ENCODE data around the gene PDGFC.
A peak's percentile ranks its signal among the peaks of the same experiment; 100 is the strongest.

Gene PDGFC

DNA sequence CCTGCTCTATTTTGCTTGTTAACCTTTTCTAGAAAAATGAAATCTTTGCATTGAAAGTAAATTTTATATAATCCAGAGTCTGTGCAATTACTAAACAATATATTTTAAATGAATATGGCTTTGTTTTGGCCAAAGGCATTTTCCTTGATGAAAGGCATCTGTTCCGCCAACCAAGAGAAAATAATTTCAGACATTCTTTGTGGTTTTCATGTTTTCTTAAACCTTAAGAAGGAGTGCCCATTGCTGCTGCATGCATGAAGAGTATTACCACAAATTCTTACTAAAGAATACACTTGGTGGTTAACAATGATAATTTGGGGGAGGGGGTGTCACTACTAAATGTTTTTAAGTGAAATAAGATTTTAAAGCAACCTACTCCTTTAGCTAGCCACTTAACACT, 2.7 kb upstream of the PDGFC start:
- DNase-seq (ENCODE audit: low spot score) = no peak

DNA sequence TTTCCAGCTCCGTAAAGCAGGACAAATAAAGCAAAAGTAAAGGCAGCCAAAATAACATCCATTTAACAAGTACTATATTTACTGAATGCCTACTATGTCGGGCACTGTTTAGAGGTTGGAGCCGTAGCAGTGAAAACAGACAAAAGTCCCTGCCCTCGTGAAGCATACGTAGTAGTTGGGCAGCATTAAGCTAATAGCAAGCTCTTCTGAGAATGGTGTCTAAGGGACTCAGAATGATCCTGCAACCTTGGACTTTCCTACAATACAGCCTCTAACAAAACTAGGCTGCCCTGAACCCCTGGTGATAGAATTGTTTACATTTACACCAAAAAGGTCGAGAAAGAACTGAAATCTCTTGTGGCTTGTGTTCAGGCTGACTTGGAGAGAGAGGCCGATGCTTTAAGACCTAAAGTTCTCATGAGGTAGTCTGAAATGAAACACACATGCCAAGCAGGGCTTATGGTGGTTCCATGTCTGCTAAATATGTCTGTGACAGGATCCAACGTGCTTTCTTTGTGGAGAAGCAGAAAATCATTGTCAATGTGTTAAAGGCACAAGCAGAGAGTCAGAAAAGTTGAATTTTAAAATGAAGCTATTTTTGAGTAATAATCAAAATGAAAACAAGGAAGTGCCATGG, 898 bp upstream of the PDGFC start:
- DNase-seq (ENCODE audit: low spot score) = no peak

DNA sequence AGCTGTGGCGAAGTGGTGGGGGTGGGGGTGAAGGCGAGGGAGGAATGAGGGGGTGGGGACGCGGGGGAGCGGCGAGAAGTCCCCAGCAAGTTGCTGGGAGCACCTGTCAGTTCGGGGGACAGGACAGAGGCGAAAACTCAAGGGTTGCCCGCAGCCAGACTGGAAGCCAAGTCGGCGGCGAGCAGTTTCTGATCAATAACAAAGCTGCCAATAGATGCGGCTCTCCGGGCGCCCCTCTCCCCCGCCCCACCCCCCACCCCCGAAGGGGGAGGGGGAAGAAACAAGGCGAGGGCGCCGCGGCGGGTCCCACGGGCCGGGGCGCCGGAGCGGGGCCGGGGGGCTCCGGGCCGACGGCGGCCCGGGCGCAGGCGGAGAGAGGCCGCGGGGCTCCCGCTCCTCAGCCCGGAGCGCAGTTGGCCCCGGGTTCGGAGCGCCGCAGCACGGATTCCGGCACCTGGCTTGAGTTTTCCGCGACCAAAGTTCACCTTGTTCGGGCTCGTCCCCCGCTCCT, 379 bp downstream of the PDGFC start:
- DNase-seq (ENCODE audit: low spot score) = no peak

DNA sequence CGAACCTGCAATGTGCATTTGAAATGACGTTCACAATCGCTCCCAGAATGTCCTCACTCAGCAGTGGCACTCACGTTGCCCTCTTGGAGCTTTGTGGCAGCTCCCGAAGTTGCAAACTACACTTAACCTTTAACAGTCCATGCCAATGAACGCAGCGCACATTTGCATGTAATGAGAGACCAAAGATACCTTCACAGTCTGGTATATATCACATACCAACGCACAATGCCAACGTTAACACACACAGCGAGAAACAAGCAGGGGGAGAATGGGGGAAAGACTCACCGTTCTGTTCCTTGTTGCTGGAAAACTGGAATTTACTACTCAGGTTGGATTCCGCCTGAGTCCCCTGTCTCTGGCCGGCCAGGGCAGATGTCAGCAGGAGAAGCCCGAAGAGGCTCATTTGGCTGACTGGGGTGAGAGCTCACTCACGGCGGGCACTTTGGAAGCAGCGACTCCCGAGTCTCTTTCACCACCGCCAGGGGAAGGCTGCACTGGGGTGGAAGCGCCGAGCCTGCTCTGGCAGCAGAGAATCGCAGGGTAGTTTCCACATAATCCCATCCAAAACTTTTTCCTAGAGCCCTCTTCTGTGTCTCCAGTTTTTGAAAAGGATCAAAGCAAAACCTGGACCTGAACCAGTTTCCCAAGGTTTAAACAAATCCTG, 966 bp downstream of the PDGFC start:
- peak; percentile 65 for DNase-seq (ENCODE audit: low spot score)

DNA sequence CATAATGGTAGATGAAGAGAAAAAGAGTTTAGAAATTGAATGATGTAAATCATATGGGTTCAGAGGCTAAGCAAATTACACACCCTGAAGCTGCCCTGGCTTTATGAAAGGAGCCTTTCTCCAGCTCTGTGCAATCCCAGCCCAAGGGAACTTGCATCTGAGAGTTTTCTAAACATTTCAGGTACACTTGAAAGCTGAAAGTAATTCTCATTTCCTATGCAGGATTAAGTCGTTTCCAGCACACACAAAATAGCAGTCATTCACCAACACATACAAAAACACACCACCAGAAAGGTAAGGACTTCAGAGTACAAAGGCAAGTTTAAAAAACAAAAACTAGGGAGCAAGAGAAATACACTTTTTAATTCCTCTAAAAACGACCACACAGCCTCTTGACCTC, 1.7 kb downstream of the PDGFC start:
- no peak for DNase-seq (ENCODE audit: low spot score)

DNA sequence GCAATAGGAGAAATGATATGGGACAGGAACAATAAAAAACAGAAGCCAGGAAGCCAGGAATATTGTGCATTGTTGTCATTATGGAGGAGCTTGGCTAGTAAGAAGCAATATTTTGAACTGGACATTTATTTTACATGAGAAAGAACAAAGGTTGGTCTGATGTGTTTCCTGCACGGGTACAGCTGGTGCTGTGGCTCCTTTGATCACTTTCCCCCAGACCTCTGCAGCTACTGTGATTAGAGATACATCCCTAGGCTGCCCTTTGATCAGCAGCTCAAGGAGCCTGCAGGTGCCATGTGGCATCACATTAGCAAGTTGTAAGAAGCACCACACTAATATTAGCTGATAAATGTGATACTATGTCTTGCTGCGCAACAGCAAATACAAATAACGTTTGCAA, 2.5 kb downstream of the PDGFC start:
- DNase-seq (ENCODE audit: low spot score) = no peak

DNA sequence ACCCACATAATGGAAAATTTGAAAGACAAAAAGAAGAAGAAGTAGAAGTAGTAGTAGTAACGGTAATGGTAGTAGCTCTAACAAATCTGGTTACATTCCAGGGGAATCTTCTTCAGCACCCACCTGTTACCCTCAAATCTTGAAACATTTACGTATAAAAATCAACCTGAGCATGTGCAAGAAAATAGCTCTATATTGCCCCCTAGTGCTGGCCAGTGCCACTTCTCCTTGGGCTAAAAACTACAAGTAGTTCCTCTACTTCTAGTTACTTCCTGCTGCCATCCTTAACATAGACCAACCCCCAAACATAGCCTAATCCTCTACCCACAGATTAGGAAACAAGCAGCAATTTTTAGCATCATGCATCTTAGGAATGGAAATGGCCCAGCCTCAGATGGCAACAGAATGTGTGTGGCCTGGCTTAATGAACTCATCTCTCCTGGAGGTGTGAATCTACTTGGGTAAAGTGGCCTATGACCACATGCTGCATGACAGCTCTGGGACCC, 3.1 kb downstream of the PDGFC start:
- no peak for DNase-seq (ENCODE audit: low spot score)

DNA sequence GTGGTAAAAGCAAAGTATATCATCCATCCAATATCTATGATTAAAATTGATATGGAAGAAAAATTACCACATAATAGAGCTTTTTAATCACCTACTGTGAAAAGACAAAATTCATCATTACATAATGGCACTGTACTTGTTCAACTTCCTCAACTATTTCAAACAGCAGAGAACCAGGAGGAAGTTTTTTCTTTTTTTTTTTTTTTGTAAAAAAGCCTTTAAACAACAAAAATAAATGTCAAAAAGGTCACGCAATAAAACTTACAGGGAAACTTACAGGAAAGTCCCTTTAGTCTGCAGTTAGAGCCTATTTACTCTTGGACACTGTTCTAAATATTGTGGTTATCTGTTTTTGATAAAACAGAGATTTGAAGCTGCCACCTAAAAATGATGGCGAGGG, 4.8 kb downstream of the PDGFC start:
- DNase-seq (ENCODE audit: low spot score) = no peak

DNA sequence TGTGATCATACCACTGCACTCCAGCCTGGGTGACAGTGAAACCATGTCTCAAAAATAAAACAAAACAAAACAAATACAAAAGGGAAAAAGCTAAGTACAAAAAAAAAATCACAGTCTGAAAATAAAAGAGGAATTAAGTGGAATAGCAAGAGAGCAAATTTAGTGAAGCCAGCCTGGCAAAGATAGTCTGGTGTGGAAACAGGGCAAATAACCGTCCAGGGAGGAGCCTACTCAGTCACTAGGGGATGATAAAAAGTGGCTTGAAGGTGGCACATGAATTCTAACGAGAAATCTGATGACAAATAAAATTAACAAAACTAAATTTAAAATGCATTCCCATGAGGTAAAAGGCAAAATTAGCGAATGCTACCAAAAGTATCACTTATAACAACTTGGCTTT, 8.2 kb downstream of the PDGFC start:
- no peak for DNase-seq (ENCODE audit: low spot score)

DNA sequence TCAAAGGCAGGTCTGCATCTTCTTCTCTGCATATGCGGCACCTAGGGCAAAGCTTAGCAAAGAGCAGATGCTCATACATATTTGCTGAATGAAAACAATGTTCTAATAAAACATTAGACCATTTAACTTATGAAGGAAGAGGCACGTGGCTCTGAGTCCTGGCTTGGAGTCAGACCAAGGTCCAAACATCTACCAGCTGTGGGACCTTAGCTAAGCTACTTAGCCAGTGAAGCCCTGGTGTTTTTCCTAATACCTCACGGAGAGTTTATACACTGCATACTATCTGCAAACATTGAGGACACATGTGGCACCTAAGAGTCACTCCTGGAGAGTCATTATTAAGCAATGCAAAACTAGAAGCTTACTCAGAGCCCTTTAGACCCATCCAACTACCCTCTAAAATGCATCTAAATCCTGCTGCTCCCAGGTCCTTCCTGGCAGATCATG, 9.0 kb downstream of the PDGFC start:
- no peak for DNase-seq (ENCODE audit: low spot score)

DNA sequence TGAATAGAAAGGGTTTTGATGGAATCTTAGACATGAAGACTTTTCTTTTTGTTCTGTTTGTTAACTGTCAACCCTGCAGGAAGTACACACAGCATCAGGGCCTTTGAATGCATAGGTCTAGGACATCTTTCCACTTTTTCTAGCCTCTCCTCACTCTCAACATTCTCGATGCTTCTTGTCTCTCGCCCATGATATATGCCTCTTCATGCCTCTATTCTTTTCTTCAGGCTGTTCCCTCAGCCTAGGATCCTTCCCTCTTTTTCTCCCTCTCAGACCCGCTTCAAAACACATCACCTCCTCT, 9.6 kb downstream of the PDGFC start:
- DNase-seq (ENCODE audit: low spot score) = no peak

DNA sequence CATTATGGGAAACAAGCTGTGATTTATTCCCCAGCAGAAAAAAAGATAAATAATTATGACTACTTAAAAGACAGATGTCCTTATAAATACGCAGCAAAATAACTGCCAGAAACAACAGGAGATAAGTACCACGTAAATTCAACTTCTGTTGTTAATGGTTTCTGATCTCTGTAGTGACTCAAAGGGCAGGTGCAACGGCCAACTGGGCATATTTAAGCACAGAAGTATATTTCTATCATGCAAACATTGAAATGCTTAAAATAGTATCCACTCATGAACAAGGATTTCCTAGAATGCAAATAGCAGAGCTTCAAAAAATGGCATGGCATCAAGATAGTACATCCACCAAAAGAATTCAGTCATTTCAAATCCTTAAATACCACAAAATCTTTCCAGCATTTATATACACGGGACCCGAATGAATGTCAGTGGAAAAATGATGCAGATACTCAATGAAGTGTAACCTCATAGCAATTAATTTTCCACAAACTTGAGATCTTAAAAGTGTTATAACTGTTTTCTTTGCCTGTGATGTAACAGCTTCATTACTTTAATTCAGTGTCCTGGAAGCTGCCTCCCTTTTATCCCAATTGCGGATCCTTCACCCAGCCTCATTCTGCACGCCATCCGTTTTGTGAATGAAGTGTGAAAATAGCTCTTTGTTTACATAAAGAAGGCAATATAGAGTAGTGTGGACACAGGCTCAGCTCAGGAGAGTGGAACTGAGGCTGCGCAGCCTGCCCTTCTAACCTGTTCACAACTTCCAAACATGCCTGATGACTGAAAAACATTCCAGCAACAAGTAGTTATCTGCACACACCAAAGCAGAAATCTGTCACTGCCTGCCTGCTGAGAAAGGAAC, 10.2 kb downstream of the PDGFC start:
- DNase-seq (ENCODE audit: low spot score) = no peak

DNA sequence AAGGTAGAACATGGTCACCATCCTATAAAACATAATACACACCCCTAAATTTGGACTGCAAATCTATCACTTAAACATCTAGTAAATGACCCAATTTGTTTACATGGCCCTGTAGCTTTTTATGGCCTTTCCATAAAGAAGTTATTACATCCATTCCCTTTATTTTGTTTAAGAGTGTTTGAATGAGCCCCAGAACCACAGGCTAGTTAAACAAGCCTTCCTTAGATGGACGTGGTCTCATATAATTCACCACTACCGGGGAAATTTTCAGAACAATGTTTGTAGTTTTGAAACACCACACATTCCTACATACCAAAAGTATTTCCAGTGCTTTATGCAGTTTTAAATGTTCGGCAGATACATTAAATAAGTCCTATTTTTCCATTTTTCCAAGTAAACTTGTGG, 12.3 kb downstream of the PDGFC start:
- no peak for DNase-seq (ENCODE audit: low spot score)

DNA sequence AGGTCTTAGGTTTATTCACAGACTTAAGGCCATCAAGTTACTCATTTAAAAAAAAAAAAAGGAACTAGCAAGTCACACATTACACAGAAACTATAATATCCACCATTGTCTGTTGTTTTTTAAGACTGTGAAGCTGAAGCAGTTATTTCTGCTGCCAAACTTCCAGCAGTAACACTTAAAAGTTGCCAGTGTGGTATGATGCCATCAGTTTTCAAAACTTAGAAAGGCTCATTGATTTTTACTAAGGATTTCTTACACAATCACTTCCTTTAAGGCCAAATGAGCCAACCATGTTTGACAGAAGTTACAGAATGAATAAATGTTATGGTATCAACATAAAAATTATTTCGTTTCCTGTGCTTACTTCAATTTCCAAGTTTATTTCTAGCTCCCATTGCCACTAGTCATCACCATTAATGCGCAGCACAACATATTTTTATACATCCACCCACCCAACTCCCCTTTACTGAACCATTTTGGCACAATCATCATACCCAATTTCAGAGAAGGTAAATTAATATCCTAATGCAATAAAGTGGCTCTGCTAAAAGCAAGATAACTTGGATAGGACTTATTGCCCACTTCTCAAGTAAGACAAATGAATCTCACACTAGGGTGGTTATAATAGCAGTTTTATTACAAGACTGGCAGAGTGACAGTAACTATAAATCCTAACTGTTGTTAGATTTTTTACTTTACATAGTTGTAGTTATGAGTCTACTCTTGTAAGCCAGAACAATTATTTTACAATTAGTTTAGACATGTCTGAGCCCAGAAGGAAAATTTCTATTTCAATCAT, 13.1 kb downstream of the PDGFC start:
- DNase-seq (ENCODE audit: low spot score) = no peak

DNA sequence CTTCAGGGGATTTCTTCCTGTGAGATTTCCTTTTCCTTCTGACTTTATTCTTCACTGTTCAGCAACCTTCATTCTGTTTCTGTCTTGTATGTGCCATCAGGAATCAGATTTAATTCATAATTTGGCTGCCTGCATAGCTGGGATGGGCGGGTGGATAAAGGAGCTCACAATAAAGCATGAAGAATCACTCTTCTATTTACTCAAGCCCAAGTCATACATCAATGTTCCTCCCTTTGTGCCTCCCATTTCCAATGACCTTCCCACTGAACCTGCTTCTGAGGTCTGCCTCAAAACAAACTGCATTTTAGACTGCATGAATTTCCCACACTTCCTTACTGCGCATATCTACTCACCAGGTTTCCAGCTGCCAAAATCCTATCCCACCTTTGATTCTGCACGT, 14.0 kb downstream of the PDGFC start:
- DNase-seq (ENCODE audit: low spot score) = no peak

DNA sequence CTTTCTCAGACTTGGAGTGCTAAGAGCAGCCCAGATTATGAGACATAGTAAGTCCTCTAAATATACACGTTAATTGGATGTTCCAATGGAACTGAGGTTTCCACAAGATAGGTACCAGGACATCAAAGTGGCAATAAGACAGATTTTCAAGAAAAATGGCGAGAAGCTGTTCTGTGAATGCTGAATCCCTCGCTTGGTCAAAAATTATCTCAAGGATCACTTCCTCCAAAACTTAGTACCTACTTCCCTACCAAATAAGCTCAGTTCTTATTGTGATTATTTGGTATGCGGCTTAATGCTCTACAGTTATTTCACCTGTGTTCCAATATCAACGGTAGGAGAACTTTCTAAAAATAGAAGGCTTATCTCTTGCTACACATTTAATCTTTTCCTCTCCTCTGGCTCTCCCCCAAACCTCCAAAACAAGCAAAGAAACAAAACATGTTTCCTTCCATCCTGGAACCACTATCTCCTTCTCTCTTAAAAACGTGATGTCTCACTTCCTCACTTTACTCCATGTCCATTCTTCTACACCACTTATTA, 14.7 kb downstream of the PDGFC start:
- DNase-seq (ENCODE audit: low spot score) = no peak

DNA sequence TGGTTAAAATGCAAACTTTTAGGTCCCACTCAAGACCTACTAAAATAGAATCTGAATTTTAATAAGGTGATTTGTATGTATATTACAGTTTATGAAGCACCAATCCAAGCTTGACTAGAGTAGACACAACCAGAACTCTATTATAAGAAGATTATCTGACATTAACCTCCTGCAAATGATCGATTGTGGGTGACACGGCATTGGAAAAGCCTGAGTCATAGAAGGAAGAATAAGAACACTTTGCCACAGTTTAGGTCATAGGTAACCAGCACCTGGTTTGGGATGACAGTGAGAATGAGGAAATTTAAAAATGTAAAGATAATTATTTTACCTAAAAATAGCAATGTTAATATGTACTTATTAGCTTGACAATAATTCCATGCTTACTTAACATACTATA, 15.2 kb downstream of the PDGFC start:
- no peak for DNase-seq (ENCODE audit: low spot score)

DNA sequence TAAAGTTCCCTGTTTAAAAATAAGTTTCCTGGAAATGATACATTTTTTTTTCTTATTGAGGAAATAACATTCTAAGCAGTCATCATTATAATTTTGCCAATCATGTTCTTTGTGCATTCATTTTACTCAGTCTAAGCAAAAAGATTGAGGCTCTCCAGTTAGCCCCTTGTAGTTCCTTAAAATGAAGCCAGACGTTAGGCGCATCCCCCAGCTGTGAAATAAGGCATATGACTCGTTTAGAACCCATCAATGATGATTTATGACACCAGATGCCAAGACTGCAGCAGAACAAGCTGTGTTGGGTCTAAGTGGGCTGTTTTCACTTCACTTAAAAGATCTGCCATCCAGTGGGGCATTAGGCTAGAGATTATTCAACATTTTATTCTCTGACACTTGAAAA, 17.0 kb downstream of the PDGFC start:
- DNase-seq (ENCODE audit: low spot score) = no peak

DNA sequence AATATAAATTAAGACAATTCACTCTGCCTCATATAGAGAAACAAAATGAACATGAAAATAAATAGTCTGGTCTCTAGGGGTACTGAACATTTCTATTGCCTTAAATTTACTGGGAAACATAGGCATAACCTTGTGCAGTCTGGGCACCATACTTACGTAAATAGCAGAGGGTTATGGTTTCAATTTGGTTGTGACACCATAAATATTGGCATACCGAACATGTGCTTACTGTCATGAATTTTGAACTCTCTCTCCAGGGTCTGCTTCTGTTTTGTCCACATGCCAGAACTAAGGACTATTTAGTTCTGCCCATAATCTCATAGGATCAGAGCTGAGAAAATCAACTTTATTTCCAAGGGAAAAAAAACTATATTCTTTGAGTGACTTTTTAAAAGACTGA, 17.6 kb downstream of the PDGFC start:
- DNase-seq (ENCODE audit: low spot score) = no peak

DNA sequence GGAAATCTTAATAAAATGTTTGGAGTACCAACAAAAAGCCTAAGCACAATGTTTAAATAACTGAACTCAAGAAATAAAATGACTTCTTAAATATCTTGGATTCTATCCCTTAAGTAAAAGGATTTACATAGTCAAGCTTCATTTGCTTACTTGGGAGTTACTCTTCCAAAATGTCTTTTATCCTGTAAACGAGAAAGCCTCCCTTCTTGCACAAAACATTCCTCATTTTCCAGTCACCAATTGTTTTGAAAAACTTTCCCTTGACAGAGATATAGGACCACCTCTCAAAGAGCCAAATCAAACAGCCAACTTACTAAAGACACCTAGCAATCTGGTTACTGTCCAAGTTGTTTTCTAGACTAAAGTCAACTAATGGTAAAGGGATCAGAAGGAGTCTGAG, 18.6 kb downstream of the PDGFC start:
- no peak for DNase-seq (ENCODE audit: low spot score)

DNA sequence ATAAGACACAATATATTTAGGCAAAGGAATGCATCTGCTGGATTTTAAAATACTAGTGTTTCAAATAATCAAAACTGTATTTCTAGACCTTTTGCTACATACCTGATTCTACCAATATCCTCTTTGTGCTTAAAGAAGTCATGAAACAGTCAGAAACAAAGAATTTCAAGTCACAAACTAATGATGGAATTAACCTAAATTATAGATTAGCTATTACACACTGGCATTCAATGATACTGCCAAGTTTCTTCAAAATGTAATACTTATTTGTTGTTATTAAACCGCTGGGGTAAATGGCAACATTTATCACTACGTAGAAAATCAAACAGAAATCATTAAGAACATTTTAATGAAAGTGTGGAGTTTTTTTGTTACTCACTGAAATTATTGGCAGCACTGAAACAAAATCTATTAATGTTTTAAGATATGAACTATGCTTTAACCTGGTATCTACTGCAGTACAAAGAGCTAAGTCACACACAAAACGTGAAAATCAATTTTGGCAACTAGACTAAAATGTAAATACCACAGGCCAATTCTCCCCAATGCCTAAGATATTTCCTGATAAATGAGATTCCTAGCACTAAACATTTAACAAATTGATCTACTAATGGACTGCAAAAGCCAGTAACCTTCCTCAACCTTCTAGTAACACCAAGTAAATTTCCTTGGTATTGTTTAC, 19.4 kb downstream of the PDGFC start:
- DNase-seq (ENCODE audit: low spot score) = no peak

All from HuH-7 (cell line).